SK-N-MC (cell line): ENCODE measurements around the gene NNAT.

ENCODE experiments used
- FOXP2 ChIP-seq: optimal IDR thresholded peaks from 2 replicates; pipeline ENCODE3; 2011; ENCODE audit warnings: mild to moderate bottlenecking, moderate library complexity; ENCODE audit not compliant: insufficient read depth; ENCODE audit errors: extremely low read length, control extremely low read depth
- POLR2AphosphoS5 ChIP-seq: IDR thresholded peaks from 2 replicates; pipeline ENCODE4 v1.6.1; 2012; ENCODE audit warnings: mild to moderate bottlenecking, low read depth, low read length, borderline replicate concordance

DNA sequence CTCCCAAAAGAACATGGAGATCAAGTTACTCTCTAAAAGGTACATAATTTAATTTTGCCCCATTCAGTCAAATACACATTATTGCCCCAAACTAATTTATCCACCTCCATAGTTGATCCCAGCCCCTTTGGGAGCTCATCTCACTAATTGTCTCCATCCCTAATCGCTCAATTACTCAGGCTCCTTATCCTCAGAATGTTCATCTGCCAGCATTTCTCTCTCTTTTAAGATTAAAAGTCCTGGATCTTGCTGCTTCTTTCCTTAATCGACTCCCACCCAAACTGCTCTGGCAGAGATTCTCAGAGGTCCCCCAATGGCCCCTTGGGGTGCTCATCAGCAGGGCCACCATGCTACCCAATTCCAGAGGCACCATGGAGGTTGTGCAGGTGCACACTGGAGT lies 18.4 kb upstream of the NNAT start:
- no peak for TF ChIP-seq POLR2AphosphoS5
- TF ChIP-seq FOXP2, result no peak
